ENCODE data around the gene VIL1. TPM values are rescaled to one million over a fixed set of nuclear protein-coding genes. Genes with fewer than 3 reads are reported as not detected.

The VIL1 gene
- total and polyA plus RNA-seq, 2 of the 8 experiments (the other 6 are each of a cell fraction or from before 2014, with no cell fraction given): 6.2 to 7.0 TPM

DNA sequence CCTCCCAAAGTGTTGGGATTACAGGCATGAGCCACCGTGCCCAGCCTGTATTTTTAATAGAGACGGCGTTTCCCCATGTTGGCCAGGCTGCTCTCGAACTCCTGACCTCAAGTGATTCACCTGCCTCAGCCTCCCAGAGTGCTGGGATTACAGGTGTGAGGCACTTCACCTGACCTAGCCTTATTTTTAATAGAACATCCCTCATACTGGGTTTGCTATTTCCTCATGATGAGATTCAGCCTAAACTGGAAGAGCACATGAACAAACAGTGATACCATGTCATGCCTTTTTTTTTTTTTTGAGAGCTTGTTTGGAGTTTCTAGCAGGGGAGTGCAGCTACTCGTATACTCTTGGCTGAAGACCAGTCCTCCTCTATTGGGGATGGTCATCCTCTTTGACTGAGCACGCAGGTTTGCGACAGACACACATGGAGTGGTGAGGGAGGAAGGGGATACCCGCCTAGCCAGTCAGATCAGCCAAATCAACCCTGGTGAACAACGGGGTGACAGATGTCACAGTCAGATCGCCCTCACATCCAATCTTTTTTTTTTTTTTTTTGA, 81.7 kb downstream of the VIL1 start:
- H3K23ac ChIP-seq (ENCODE audit: insufficient read length): no peak overlapping the region
- no peak overlapping the region for H2BK15ac ChIP-seq (ENCODE audit: low read length)
- H3K4me1 ChIP-seq (replicated peaks in 1 of 4; ENCODE audit: control insufficient read depth in 3 of 4, insufficient read depth in 4 of 4, low read length in 3 of 4): no peaks in the 10 kb centered on the region
- H3K79me1 ChIP-seq (ENCODE audit: low read depth, low read length): no peaks in the 10 kb centered on the region
- POLR2A ChIA-PET (ENCODE audit: partially characterized antibody): interaction anchor here (2.2 kb wide), 1 partner anchor 15 kb away, joined by 6 read pairs; no protein-coding TSS in a partner anchor
- H3K14ac ChIP-seq (ENCODE audit: insufficient read length): no peak overlapping the region
- H4K8ac ChIP-seq (ENCODE audit: extremely low read depth, insufficient read depth, low read length): no peak overlapping the region
- H4K91ac ChIP-seq (replicated peaks; ENCODE audit: insufficient read length, low read length): no peak overlapping the region
- no peak overlapping the region for H3K56ac ChIP-seq (replicated peaks; ENCODE audit: insufficient read length, low read depth, low read length)
- CTCF ChIA-PET (ENCODE audit: partially characterized antibody): interaction anchor here (0.9 kb wide), 1 partner anchor 148 kb away, joined by 4 read pairs; no protein-coding TSS in a partner anchor
- H3K18ac ChIP-seq (ENCODE audit: extremely low read depth, low read length): no peak overlapping the region
- no peak overlapping the region; the same call in 1 of the 2 replicates for H2BK12ac ChIP-seq (ENCODE audit: low read depth, low read length)
- no peak overlapping the region for H2BK20ac ChIP-seq (ENCODE audit: low read length)
- H3K36me3 ChIP-seq (ENCODE audit: control insufficient read depth in 2 of 4, insufficient read depth in 4 of 4, low read length in 3 of 4): peaks cover 0 to 31% (median 7%) of the 10 kb centered on the region in 4 experiments; a peak in 6 of 8 replicates
- no peak for DNase-seq (ENCODE audit: low read depth in 1 of 2, low spot score in 2 of 2)
- H2BK5ac ChIP-seq (ENCODE audit: low read depth, low read length): peak overlapping the region; percentile 10; the same call in 1 of the 2 replicates
- no peak overlapping the region for H3K4ac ChIP-seq (replicated peaks; ENCODE audit: insufficient read length, low read depth, low read length)
- H4K20me1 ChIP-seq (replicated peaks in 1 of 2; ENCODE audit: control insufficient read depth in 1 of 2, insufficient read depth in 2 of 2, low read length in 2 of 2): peaks cover 0 to 5% of the 10 kb centered on the region in 2 experiments
- no peaks in the 10 kb centered on the region for H3K27me3 ChIP-seq (replicated peaks in 1 of 4; ENCODE audit: control insufficient read depth in 3 of 4, extremely low read depth in 1 of 4, insufficient read depth in 3 of 4, low read length in 3 of 4)
- H3K23me2 ChIP-seq (ENCODE audit: low read depth, low read length): no peaks in the 10 kb centered on the region
- no peak overlapping the region for H4K5ac ChIP-seq (ENCODE audit: insufficient read length, low read depth, low read length)
- no peak overlapping the region for H3K4me3 ChIP-seq (ENCODE audit: extremely low read depth in 1 of 4, insufficient read depth in 2 of 4, low read depth in 3 of 4, low read length in 4 of 4)
- no peak overlapping the region for H2AK5ac ChIP-seq (ENCODE audit: low read depth, low read length)
- no peak overlapping the region for H3K4me2 ChIP-seq (ENCODE audit: insufficient read depth in 1 of 2, low read depth in 2 of 2, low read length in 2 of 2)
- H3K9me3 ChIP-seq (ENCODE audit: insufficient read depth in 2 of 2, low read depth in 1 of 2, low read length in 1 of 2): no peaks in the 10 kb centered on the region
- no peak overlapping the region for H2BK120ac ChIP-seq (replicated peaks; ENCODE audit: low read depth, low read length)
- H3K79me2 ChIP-seq (ENCODE audit: control insufficient read depth in 1 of 2, insufficient read depth in 2 of 2, low read length in 2 of 2): no peaks in the 10 kb centered on the region
- TF ChIP-seq SIX5 (IDR thresholded peaks at IDR 0.05; ENCODE audit: low read depth, low read length): no peak
- no peak for TF ChIP-seq ASH2L (IDR thresholded peaks at IDR 0.05; ENCODE audit: low read length)
- no peak for TF ChIP-seq BCL11A (IDR thresholded peaks at IDR 0.05; ENCODE audit: low read depth in 2 of 2, low read length in 2 of 2)
- no peak for TF ChIP-seq RFX5 (IDR thresholded peaks at IDR 0.05; ENCODE audit: borderline replicate concordance, low read depth, low read length)
- no peak for TF ChIP-seq BACH1 (IDR thresholded peaks at IDR 0.05; ENCODE audit: low read length)
- no peak for TF ChIP-seq CTBP2 (IDR thresholded peaks at IDR 0.05; ENCODE audit: borderline replicate concordance, insufficient read depth, insufficient read length, low read length)
- no peak overlapping the region for H2AFZ ChIP-seq (ENCODE audit: low read length)
- H3K9ac ChIP-seq (replicated peaks in 1 of 4; ENCODE audit: extremely low read depth in 1 of 4, low read depth in 3 of 4, low read length in 3 of 4): no peak overlapping the region
- no peak overlapping the region for H3K27ac ChIP-seq (ENCODE audit: low read depth, low read length)
- FAIRE-seq: no peak
- WGBS, 2 experiments (ENCODE audit: extremely low coverage in 1 of 2, insufficient coverage in 1 of 2, insufficient read length in 1 of 2, insufficient replicate concordance in 2 of 2, low coverage in 1 of 2, low lambda C conversion rate in 2 of 2, missing lambda C conversion rate in 1 of 2): 91% methylated on average over 9 of the region's 10 CpGs; no CpG with 5 or more reads in 1 of the 2 experiments
